Adrenal gland (tissue), 5 donors: ENCODE data around the gene MRFAP1.

Source experiments
- POLR2A ChIP-seq, 2 donors: fragments of 450-650 bp; IDR thresholded peaks; one replicate each; pipeline ENCODE4 v1.6.1; 2017; ENCODE audit warnings: antibody characterized with exemption in 2 of 2, mild to moderate bottlenecking in 2 of 2, moderate library complexity in 1 of 2
- TF ChIP-seq, protein P1 (sequence below), 6 experiments: fragments of 450-650 bp in 4 of 6; fragments of 200-600 bp in 2 of 6; sonication (generic) in 1 of 6; IDR thresholded peaks; 1 replicate in 5 of 6; 2 replicates in 1 of 6; pipeline versions ENCODE4 v1.5.1 to v1.8.0; 2016 to 2021; ENCODE audit warnings: antibody characterized with exemption in 6 of 6, mild to moderate bottlenecking in 2 of 6, moderate library complexity in 1 of 6
- donor health status: DM: no; HTN: no; CAD: no.

DNA sequence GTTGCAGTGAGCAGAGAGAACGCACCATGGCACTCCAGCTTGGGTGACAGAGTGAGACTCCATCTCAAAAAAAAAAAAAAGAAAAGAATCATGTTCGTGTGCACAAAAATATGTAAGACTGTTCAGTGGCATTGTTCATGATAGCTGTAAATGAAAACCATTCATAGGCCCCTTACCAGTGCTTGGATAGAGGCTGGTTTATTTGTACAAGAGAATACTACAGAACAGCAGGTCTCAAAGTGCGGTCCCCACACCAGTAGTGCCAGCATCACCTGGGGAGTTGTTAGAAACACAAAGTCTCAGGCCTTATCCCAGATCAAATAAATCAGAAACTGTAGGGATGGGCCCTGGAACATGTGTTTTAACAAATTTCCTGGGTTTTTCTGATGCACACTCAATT is 12.7 kb upstream of the MRFAP1 start:
- no peak for TF ChIP-seq POLR2A (IDR thresholded peaks at IDR 0.05)
- TF ChIP-seq, protein P1, sequence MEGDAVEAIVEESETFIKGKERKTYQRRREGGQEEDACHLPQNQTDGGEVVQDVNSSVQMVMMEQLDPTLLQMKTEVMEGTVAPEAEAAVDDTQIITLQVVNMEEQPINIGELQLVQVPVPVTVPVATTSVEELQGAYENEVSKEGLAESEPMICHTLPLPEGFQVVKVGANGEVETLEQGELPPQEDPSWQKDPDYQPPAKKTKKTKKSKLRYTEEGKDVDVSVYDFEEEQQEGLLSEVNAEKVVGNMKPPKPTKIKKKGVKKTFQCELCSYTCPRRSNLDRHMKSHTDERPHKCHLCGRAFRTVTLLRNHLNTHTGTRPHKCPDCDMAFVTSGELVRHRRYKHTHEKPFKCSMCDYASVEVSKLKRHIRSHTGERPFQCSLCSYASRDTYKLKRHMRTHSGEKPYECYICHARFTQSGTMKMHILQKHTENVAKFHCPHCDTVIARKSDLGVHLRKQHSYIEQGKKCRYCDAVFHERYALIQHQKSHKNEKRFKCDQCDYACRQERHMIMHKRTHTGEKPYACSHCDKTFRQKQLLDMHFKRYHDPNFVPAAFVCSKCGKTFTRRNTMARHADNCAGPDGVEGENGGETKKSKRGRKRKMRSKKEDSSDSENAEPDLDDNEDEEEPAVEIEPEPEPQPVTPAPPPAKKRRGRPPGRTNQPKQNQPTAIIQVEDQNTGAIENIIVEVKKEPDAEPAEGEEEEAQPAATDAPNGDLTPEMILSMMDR (IDR thresholded peaks at IDR 0.05): no peak
